Kidney tubule cell (primary cell): ENCODE data around the gene AQP2.
A peak's percentile ranks its signal among the peaks of the same experiment; 100 is the strongest.
"Not testable (repeated sequence)": the region's sequence is repeated elsewhere in the genome, so short reads cannot be mapped to it uniquely, and the experiment has no call there.

Experiments used
- DNase-seq: peaks from one replicate; pipeline ENCODE4 v3.0.0-alpha.2; 2018; ENCODE audit warnings: low spot score

AQP2 gene

DNA sequence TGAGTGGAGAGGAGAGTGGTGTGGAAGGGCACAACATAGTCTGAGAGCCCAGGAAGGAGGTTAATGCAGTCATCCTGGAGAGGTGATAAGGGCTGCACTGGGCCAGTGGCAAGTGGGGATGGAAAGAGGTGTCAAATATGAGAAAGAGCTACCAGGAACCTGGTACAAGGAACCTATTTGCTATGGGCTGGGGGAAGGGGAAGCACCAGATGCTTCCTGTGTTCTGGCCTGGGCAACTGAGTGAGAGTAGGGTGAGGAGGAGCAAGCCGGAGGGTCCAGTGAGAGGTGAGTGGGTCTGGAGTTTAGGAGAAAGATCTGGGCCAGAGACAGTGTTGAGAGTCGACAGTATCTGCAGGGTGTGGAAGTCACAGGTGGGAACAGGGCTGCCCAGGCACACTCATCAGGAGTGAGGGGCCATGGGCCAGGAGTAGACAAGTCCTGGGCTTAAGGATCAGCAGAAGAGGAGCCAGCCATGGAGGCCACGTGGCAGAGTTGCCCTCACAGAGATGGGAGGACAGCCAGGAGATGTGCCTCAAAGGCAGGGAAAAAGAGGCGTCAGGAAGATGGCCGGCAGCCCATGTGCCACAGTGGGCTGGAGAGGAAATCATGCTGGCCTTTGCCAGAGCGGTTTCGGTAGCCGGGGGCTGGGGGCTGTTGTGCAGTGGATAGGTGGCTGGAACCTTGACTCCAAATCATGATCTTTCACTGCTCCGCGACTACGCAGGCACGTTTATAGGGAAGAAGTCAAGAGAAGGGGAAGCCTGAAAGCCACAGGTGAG, 19.3 kb downstream of the AQP2 start:
- no peak for DNase-seq

DNA sequence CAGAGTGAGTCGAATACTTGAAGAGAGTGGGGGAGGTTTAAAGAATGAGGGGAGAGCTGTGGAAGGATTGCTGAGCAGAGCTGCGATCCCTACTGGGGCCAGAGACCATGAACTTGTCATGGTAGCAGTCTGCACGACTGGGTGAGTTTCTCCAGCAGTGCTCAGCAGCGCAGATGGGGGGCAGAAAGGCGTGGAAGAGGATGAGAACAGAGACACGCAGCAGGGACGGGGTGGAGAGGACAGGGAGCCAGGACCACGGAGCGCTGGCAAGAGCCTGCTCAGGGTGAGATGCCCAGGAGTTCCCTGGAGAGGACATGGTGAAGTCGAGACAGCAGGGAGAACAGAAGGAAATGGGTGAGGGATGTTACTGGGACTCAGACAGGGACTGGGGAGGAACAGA, 20.1 kb downstream of the AQP2 start:
- DNase-seq, result no peak

- no peak for DNase-seq
Measured at GRCh38 chr12:49971141-49971540, 20.6 kb downstream of the AQP2 start.

DNA sequence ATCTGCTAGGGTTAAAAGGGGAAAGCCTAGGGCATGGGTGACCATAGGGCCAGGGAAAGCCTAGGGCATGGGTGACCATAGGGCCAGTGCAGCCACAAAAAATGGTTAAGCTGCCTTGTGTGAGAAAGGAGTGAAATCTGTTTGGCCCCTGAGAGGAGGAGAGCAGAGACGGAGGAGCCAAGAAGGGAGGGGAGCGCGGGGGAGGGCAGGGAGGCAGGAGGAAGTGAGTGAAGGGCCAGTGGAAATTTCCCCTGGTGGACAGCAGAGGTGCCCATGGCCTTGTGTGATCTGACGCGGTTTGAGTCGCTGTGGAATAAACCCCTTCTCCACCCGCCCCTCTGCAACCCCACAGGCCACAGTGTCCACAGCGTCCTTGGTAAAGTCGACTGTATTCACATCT, 21.6 kb downstream of the AQP2 start:
- no peak for DNase-seq

DNA sequence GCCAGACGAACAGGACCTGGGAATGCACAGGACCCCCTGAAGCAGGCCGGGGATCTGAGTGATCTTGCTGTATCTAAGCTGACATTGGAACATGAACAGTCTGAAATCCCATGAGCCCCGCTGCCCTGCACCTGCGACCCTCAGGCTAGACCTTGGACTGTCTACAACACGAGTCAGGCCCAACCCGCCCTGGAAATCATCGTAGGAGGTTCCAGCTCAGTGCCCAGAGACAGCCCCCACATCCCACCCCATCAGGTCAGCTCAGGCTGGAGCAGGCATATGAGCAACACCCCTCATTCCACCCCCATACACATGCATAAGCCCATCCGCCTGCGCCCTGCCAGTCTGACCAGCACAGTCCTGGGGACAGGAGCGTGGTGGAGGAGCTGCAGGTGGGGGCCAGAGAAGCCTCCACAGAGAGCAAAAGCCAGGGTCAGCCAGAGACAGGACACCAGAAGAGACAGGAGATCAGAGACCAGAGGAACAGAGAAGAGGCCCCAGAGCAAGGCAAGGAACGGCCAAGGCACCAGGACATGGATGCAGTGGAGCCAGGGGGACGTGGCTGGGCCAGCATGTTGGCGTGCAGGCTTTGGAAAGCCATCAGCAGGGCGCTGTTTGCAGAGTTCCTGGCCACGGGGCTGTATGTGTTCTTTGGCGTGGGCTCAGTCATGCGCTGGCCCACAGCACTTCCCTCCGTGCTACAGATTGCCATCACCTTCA, 22.3 kb downstream of the AQP2 start, which contains the start of gene AQP6:
AQP6 (plus strand) TSS at position 307 of the 720 bp plus-strand sequence; CDS start at position 534, 227 bp downstream.
- no peak for DNase-seq

GRCh38 chr12:49973361-49973830, 22.9 kb downstream of the AQP2 start:
- DNase-seq, result no peak

- DNase-seq, result peak; percentile 63
Measured at GRCh38 chr12:49974231-49974675, 23.7 kb downstream of the AQP2 start.

GRCh38 chr12:49974677-49975317, 24.3 kb downstream of the AQP2 start:
- DNase-seq, result no peak

DNA sequence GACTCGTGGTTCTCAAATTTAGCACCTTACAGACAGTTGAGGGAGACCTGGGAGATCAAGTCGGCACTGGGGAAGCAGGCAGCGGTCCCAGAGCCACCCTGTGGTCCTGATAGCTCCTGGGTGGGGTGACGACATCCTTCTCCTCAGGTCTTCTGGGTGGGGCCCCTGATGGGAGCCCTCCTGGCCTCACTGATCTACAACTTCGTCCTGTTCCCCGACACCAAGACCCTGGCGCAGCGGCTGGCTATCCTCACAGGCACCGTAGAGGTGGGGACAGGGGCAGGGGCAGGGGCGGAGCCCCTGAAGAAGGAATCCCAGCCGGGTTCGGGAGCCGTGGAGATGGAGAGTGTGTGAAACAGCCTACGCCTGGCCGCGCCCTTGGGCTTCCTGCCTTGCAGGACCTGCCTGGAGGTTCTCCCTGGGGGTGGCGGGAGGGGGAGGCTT, 24.8 kb downstream of the AQP2 start:
- no peak for DNase-seq

DNA sequence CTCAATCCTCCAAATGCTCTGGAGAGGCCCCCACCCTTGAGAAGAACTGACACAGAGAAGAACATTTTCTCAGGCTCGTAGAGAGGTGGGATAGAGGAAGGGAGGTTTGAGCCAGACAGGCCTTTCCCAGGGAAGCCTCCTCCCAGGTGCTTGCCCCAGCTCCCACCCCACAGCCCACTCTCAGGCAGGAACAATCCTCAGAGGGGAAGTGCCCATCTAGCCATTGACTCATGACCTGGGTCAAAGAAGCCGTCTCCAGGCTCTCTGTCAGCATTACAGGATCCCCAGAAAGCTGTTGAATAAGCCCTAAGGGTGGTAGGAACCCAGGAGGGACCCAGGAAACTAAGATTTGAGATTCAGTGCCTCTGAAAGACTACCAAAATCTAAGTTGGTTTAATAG, 26.0 kb downstream of the AQP2 start:
- no peak for DNase-seq

- DNase-seq, result no peak
Measured at GRCh38 chr12:49978125-49978524, 27.6 kb downstream of the AQP2 start.

DNA sequence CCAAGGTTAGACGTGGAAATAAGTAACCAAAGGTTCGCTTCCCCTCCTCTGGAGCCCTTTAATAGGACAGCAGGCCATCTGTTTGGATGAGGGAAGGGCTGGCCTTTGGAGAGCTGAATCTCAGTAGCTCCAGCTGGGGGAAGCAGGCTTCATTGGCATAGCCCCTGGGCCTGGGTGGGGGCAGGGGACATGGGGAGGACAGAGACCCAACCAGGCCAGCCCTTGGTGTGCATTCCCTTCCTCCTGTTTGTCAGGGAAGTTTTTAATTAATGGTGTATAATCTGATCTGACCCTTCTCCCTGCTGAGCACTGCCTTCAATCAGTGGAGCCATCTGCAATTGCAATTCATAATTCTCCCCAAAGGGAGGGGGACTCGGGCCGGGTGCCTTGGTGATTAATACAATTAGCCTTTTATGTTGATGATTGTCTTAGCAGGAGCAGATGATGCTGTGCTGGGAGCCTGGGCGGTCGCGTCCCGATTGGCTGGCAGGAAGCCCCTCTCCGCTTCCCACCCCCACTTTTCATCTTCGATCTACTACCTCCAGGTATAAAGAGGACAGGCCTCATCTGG, 28.6 kb downstream of the AQP2 start:
- DNase-seq, result no peak

GRCh38 chr12:49979791-49980190, 29.3 kb downstream of the AQP2 start:
- DNase-seq, result no peak

DNA sequence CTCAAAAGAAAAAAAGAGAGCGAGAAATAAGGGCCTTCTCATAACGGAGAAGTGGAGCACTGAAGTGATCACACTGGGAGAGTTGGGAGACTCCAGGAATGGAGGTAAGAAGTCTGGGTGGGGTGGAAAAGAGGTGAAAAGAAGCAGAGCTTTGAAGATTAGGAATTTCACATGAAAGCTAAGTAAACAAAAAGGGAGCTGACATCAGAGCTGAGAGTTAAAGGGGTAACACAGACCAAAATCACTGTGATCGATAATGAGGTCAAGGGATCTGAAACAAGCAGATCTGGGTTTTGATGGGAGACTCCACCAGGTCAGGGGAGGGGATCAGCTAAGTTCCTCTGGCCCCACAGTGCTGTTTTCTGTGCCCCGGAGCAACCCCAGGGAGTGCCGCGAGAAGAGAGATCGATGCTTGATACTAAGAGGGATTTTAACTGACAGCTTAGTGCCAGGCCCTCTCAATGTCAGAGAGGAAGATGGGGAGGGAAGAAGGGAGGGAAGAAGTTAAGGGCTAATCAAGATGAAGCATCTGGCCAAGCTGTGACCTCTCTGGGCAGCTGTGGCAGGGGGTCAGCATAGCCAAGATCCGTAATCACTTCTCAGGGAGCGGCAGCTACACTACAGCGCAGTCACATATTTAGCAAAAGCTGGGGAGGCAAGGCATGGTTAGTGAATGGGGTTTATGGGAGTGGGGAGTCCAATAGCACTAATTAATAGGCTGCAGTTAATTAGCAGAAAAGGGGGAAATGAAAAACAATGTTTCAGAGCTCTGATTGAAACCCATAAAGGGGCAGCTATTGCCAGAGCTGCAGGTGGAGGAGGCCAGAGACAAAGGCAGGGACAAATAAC, 30.2 kb downstream of the AQP2 start:
- no peak for DNase-seq

DNA sequence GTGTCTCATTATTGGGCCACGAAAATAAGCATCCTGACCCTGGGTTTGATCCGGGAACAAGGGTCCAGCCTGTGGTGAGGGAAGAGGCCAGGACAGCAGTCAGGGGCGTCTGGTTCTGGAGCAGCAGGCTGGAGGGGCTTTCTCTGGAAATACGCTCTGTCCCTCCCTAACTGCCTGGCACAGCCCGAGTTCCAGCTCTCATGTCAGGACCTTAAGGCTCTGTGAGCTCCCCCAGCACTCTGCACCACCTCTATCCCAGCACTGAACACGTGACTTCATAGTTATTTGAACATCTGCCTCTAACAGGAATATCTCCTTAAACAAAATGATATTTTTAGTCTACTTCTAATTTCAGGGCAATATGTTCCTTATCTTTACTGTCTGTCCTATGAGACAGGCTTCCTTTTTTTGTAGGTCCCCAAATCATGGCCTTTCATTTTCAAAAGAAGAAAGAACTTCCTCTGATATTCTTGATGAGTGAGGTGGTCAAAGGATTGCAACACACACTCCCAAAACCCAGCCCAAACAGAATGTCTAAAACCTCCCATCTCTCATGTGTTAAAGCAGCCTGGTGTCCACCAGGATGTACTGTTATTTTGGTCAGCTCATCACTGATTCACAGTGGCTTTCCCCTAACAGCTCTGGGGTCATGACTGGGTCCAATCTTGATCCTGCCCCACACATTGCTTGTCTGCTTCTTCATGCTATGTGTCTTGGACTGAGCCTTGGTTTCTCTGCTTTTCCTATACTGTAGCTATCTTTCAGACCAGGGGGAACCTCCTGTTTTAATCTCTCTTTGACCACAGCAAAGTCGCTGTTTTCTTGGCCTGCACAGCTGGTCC, 31.9 kb downstream of the AQP2 start:
- DNase-seq, result peak; percentile 40

DNA sequence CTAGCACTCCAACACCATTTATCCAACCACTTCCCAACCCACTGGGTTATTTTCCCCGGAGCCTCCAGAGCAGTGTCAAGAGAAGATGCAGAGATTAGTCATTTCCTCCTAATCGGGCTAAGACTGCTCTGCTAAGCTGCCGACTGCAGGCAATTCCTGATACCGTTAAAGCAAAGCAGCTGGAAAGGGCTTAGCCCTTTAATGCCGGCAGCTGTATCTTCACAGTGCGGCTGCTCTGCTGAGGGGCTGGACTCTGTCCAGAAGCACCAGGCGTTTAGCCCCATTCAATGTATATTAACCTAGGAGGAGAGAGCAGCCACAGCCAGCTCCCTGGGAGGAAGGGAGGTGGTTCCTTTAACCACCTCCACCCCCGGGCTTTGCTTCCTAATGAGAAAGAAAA, 33.4 kb downstream of the AQP2 start:
- DNase-seq, result peak; percentile 74

- peak; percentile 7 for DNase-seq
Measured at GRCh38 chr12:49984476-49985359, 34.2 kb downstream of the AQP2 start.

DNA sequence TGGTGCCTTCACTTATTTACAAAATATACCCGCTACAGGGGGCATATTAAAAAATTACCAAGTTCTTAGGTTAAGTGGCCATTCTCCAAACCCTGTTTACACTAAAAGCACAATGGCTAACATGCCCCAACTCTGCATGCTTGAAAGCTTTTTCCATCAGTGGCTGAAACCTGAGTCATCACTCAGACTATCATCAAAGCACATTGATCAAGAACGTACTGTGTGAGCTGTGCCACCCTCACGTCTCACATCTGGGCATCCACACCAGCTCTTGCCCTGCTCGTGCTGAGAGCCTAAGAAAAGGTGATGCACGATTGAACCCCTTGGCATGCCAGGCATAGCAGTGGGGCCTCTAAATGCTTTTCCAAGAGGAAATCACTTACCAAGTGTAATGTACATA, 35.4 kb downstream of the AQP2 start:
- DNase-seq, result peak; percentile 60

DNA sequence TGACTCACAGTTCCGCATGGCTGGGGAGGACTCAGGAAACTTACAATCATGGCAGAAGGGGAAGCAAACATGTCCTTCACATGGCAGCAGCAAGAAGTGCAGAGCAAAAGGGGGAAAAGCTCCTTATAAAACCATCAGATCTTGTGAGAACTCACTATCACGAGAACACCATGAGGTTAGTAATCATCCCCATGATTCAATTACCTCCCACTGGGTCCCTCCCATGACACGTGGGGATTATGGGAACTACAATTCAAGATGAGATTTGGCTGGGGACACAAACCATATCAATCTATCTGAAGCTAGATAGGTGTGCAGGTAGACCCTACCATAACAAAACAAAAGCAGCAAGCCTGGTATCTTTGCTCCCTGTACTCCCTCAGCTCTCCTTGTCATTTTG, 35.9 kb downstream of the AQP2 start:
- not testable (repeated sequence) for DNase-seq
